HEK293 (cell line): Measurements from ENCODE around the gene MRPL21.

Source experiments
- CTCF ChIA-PET: fragments of 350-600 bp; formaldehyde crosslinking; extraction: SDS; loops from one replicate; lab custom pipeline; 2021; ENCODE audit warnings: antibody characterized with exemption; lab: Yijun Ruan, JAX
- POLR2A ChIA-PET: fragments of 300-600 bp; formaldehyde crosslinking; extraction: SDS; loops from one replicate; lab custom pipeline; 2020; ENCODE audit warnings: antibody characterized with exemption, inconsistent platforms; lab: Yijun Ruan, JAX
- H3K27ac ChIP-seq: fragments of 200-500 bp; sonication (Bioruptor generic); 2 replicates; pipeline ENCODE4 v1.5.1; 2014; ENCODE audit warnings: low read depth, low read length, control low read depth, inconsistent platforms; ENCODE audit errors: extremely low read depth
- H3K36me3 ChIP-seq, 2 experiments: fragments of 200-500 bp in 1 of 2; sonication (Bioruptor generic) in 1 of 2; 1 replicate in 1 of 2; 2 replicates in 1 of 2; pipeline ENCODE4 v1.5.1; 2014 to 2017; ENCODE audit warnings: inconsistent platforms in 2 of 2, low read length in 2 of 2; ENCODE audit not compliant: control insufficient read depth in 2 of 2, insufficient read depth in 1 of 2
- H3K4me1 ChIP-seq: fragments of 200-500 bp; sonication (Bioruptor generic); 2 replicates; pipeline ENCODE4 v1.5.1; 2014; ENCODE audit warnings: mild to moderate bottlenecking, low read length, inconsistent platforms; ENCODE audit not compliant: control insufficient read depth, insufficient read depth
- H3K4me3 ChIP-seq: 2 replicates; pipeline ENCODE4 v1.5.1; 2011; ENCODE audit warnings: low read depth, mild to moderate bottlenecking, control low read depth, low read length, moderate library complexity
- H3K9me3 ChIP-seq: fragments of 200-500 bp; sonication (Bioruptor generic); 2 replicates; pipeline ENCODE4 v1.5.1; 2014; ENCODE audit warnings: low read depth, low read length, inconsistent platforms; ENCODE audit not compliant: control insufficient read depth, insufficient read depth
- MYNN ChIP-seq: fragments of 450-650 bp; formaldehyde crosslinking; IDR thresholded peaks from 2 replicates; pipeline ENCODE4 v1.5.1; 2016; ENCODE audit warnings: missing biosample characterization, missing genetic modification characterization, borderline replicate concordance
- PBX3 ChIP-seq: sonication (generic); formaldehyde crosslinking; IDR thresholded peaks from 2 replicates; pipeline ENCODE4 v1.8.1; 2022; ENCODE audit warnings: mild to moderate bottlenecking, moderate library complexity, missing genetic modification reagents
- PRDM1 ChIP-seq: fragments of 450-650 bp; formaldehyde crosslinking; IDR thresholded peaks from 2 replicates; pipeline ENCODE4; 2016; ENCODE audit warnings: missing biosample characterization, missing genetic modification characterization
- ZBTB49 ChIP-seq: fragments of 450-650 bp; formaldehyde crosslinking; IDR thresholded peaks from 2 replicates; pipeline ENCODE4 v1.5.1; 2016; ENCODE audit warnings: missing biosample characterization, missing genetic modification characterization, low read depth
- ZBTB7A ChIP-seq: fragments of 450-650 bp; formaldehyde crosslinking; IDR thresholded peaks from 2 replicates; pipeline ENCODE4 v1.5.1; 2016; ENCODE audit warnings: low read depth, missing biosample characterization, missing genetic modification characterization
- ZBTB8A ChIP-seq: fragments of 450-650 bp; formaldehyde crosslinking; IDR thresholded peaks from 2 replicates; pipeline ENCODE4 v1.5.1; 2016; ENCODE audit warnings: missing biosample characterization, missing genetic modification characterization
- ZFP69B ChIP-seq: fragments of 450-650 bp; formaldehyde crosslinking; IDR thresholded peaks from 2 replicates; pipeline ENCODE4 v1.5.1; 2016; ENCODE audit warnings: missing biosample characterization, missing genetic modification characterization
- ZNF114 ChIP-seq: fragments of 450-650 bp; formaldehyde crosslinking; IDR thresholded peaks from 2 replicates; pipeline ENCODE4 v1.5.0; 2017; ENCODE audit warnings: missing biosample characterization, missing genetic modification characterization
- ZNF146 ChIP-seq: fragments of 450-650 bp; formaldehyde crosslinking; IDR thresholded peaks from 2 replicates; pipeline ENCODE4 v1.5.1; 2016; ENCODE audit warnings: missing biosample characterization, missing genetic modification characterization
- ZNF16 ChIP-seq: fragments of 450-650 bp; formaldehyde crosslinking; IDR thresholded peaks from 2 replicates; pipeline ENCODE4 v1.5.1; 2016; ENCODE audit warnings: low read depth, missing biosample characterization, missing genetic modification characterization
- ZNF184 ChIP-seq: fragments of 450-650 bp; IDR thresholded peaks from 2 replicates; pipeline ENCODE4 v1.5.1; 2018; ENCODE audit warnings: missing biosample characterization, mild to moderate bottlenecking, missing genetic modification characterization
- ZNF202 ChIP-seq: fragments of 450-650 bp; formaldehyde crosslinking; IDR thresholded peaks from 2 replicates; pipeline ENCODE4 v1.5.1; 2016; ENCODE audit warnings: missing biosample characterization, missing genetic modification characterization, borderline replicate concordance
- ZNF211 ChIP-seq: fragments of 450-650 bp; formaldehyde crosslinking; IDR thresholded peaks from 2 replicates; pipeline ENCODE4 v1.5.1; 2016; ENCODE audit warnings: low read depth, missing biosample characterization, missing genetic modification characterization
- ZNF214 ChIP-seq: fragments of 450-650 bp; formaldehyde crosslinking; IDR thresholded peaks from 2 replicates; pipeline ENCODE4 v1.5.1; 2017; ENCODE audit warnings: missing biosample characterization, mild to moderate bottlenecking, missing genetic modification characterization, borderline replicate concordance
- ZNF341 ChIP-seq: fragments of 450-650 bp; formaldehyde crosslinking; IDR thresholded peaks from 2 replicates; pipeline ENCODE4; 2016; ENCODE audit warnings: low read depth, missing biosample characterization, missing genetic modification characterization
- ZNF473 ChIP-seq: fragments of 450-650 bp; formaldehyde crosslinking; IDR thresholded peaks from 2 replicates; pipeline ENCODE4 v1.5.1; 2017; ENCODE audit warnings: missing biosample characterization, missing genetic modification characterization
- ZNF48 ChIP-seq: fragments of 450-650 bp; formaldehyde crosslinking; IDR thresholded peaks from 2 replicates; pipeline ENCODE4 v1.5.1; 2016; ENCODE audit warnings: missing biosample characterization, missing genetic modification characterization
- ZNF600 ChIP-seq: fragments of 450-650 bp; formaldehyde crosslinking; IDR thresholded peaks from 2 replicates; pipeline ENCODE4 v1.5.1; 2016; ENCODE audit warnings: missing biosample characterization, missing genetic modification characterization
- ZNF610 ChIP-seq: fragments of 450-650 bp; formaldehyde crosslinking; IDR thresholded peaks from 2 replicates; pipeline ENCODE4 v1.5.1; 2016; ENCODE audit warnings: missing biosample characterization, missing genetic modification characterization, borderline replicate concordance
- ZNF654 ChIP-seq: fragments of 450-650 bp; formaldehyde crosslinking; IDR thresholded peaks from 2 replicates; pipeline ENCODE4 v1.5.1; 2016; ENCODE audit warnings: low read depth, missing biosample characterization, missing genetic modification characterization
- ZNF792 ChIP-seq: fragments of 450-650 bp; formaldehyde crosslinking; IDR thresholded peaks from 2 replicates; pipeline ENCODE4 v1.5.1; 2016; ENCODE audit warnings: missing biosample characterization, missing genetic modification characterization
- ZSCAN5A ChIP-seq: fragments of 450-650 bp; formaldehyde crosslinking; IDR thresholded peaks from 2 replicates; pipeline ENCODE4 v1.5.1; 2016; ENCODE audit warnings: missing biosample characterization, missing genetic modification characterization
- TF ChIP-seq, protein P1 (sequence below): fragments of 450-650 bp; formaldehyde crosslinking; IDR thresholded peaks from 2 replicates; pipeline ENCODE4 v1.5.1; 2017; ENCODE audit warnings: missing biosample characterization, missing genetic modification characterization

Gene MRPL21

GRCh38 chr11:68935516-68936357 lies 32.1 kb upstream of the MRPL21 start (continued):
- TF ChIP-seq ZNF341 (no peak), ZNF654 (no peak), ZNF211 (no peak), MYNN (no peak), ZNF202 (tag by site-specific recombination) (no peak), ZNF48 (no peak), ZNF184 (tag by site-specific recombination) (no peak)

GRCh38 chr11:68935066-68935465 lies 31.4 kb upstream of the MRPL21 start:
- no peaks in the 10 kb centered on the region for H3K9me3 ChIP-seq
- POLR2A ChIA-PET = interaction anchor here (0.5 kb wide), 1 partner anchor 109 kb away, joined by 5 read pairs; no protein-coding TSS in a partner anchor
- TF ChIP-seq ZNF184 (tag by site-specific recombination) (no peak), ZNF114 (tag by site-specific recombination) (no peak), ZNF473 (tag by site-specific recombination) (no peak), ZNF146 (tag by site-specific recombination) (no peak), ZBTB8A (tag by site-specific recombination) (no peak)
- TF ChIP-seq, protein P1, sequence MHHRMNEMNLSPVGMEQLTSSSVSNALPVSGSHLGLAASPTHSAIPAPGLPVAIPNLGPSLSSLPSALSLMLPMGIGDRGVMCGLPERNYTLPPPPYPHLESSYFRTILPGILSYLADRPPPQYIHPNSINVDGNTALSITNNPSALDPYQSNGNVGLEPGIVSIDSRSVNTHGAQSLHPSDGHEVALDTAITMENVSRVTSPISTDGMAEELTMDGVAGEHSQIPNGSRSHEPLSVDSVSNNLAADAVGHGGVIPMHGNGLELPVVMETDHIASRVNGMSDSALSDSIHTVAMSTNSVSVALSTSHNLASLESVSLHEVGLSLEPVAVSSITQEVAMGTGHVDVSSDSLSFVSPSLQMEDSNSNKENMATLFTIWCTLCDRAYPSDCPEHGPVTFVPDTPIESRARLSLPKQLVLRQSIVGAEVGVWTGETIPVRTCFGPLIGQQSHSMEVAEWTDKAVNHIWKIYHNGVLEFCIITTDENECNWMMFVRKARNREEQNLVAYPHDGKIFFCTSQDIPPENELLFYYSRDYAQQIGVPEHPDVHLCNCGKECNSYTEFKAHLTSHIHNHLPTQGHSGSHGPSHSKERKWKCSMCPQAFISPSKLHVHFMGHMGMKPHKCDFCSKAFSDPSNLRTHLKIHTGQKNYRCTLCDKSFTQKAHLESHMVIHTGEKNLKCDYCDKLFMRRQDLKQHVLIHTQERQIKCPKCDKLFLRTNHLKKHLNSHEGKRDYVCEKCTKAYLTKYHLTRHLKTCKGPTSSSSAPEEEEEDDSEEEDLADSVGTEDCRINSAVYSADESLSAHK (tag by site-specific recombination) = no peak
- TF ChIP-seq, all 188 proteins: peak for 0
- Histone ChIP-seq H3K36me3 (peaks cover 0 to 99% of the 10 kb centered on the region in 2 experiments; a peak in 1 of 3 replicates), H3K4me3 (no peak overlapping the region), H3K27ac (no peak overlapping the region), H3K4me1 (no peaks in the 10 kb centered on the region)
- CTCF ChIA-PET = no interaction called here

DNA sequence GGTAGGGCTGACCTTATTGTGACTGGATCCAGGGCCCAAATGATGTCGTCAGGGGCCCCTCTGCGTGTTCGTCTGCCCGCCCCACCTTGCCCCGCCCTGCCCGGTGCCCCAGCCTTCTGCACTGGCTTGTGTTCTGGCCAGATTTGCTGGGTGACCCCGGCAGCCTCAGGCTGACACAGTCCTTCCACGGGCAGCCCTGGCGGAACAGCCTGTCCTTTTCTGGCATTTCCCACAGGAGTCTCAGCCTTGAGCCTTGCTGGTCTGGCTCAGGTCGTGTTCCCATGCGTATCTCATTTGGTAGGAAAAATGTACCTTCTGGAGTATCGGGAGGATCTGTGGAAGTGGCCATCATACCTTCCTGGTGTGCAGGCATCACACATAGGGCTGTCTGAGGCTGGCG lies 31.0 kb upstream of the MRPL21 start:
- POLR2A ChIA-PET = interaction anchor here (0.5 kb wide), 1 partner anchor 108 kb away, joined by 5 read pairs; no protein-coding TSS in a partner anchor
- Histone ChIP-seq H3K9me3 (no peaks in the 10 kb centered on the region), H3K4me1 (no peaks in the 10 kb centered on the region), H3K27ac (no peak overlapping the region), H3K36me3 (peaks cover 0 to 99% of the 10 kb centered on the region in 2 experiments; a peak in 1 of 3 replicates), H3K4me3 (no peak overlapping the region)
- TF ChIP-seq ZNF214 (no peak), ZNF610 (tag by site-specific recombination) (no peak), ZFP69B (tag by site-specific recombination) (no peak), ZSCAN5A (tag by site-specific recombination) (no peak), ZNF600 (tag by site-specific recombination) (no peak)
- CTCF ChIA-PET = no interaction called here

- POLR2A ChIA-PET = no interaction called here
- CTCF ChIA-PET = interaction anchor here (0.6 kb wide), 1 partner anchor 20 kb away, joined by 3 read pairs; no protein-coding TSS in a partner anchor
- TF ChIP-seq ZBTB7A (tag by site-specific recombination) = no peak
- no peak for TF ChIP-seq ZNF16 (tag by site-specific recombination)
- no peak for TF ChIP-seq PRDM1 (tag by site-specific recombination)
- TF ChIP-seq ZNF792 = no peak
- no peak for TF ChIP-seq PBX3 (CRISPR knock-in tag)
- TF ChIP-seq ZBTB49 (tag by site-specific recombination) = no peak
These were observed 30.7 kb upstream of the MRPL21 start for GRCh38 chr11:68934321-68934645.

More at GRCh38 chr11:68934321-68934645, 30.7 kb upstream of the MRPL21 start:
- Histone ChIP-seq H3K36me3 (peaks cover 0 to 99% of the 10 kb centered on the region in 2 experiments; a peak in 1 of 3 replicates), H3K4me1 (no peaks in the 10 kb centered on the region), H3K9me3 (no peaks in the 10 kb centered on the region), H3K4me3 (no peak overlapping the region), H3K27ac (no peak overlapping the region)
